Parathyroid adenoma (tissue), 2 donors: ENCODE measurements around the gene MOCOS.

ENCODE experiments used
- H2AFZ ChIP-seq: fragments of 300-600 bp; sonication (generic); one replicate; pipeline ENCODE4 v1.7.0; 2017; ENCODE audit warnings: antibody characterized with exemption, mild to moderate bottlenecking
- H3K27ac ChIP-seq: fragments of 300-600 bp; sonication (generic); one replicate; pipeline ENCODE4 v1.7.0; 2017
- H3K27me3 ChIP-seq: fragments of 300-600 bp; sonication (generic); one replicate; pipeline ENCODE4 v1.7.0; 2017; ENCODE audit warnings: low read length; ENCODE audit not compliant: control insufficient read depth, insufficient read depth
- H3K36me3 ChIP-seq: fragments of 300-600 bp; sonication (generic); one replicate; pipeline ENCODE4 v1.7.0; 2017; ENCODE audit warnings: low read length; ENCODE audit not compliant: control insufficient read depth, insufficient read depth
- H3K4me1 ChIP-seq: fragments of 300-600 bp; sonication (generic); one replicate; pipeline ENCODE4 v1.7.0; 2017; ENCODE audit warnings: control low read depth
- H3K4me2 ChIP-seq: fragments of 300-600 bp; sonication (generic); one replicate; pipeline ENCODE4 v1.7.0; 2017; ENCODE audit warnings: low read length
- H3K4me3 ChIP-seq: fragments of 300-600 bp; sonication (generic); one replicate; pipeline ENCODE4 v1.7.0; 2017; ENCODE audit warnings: low read depth, low read length
- H3K79me2 ChIP-seq: fragments of 300-600 bp; sonication (generic); one replicate; pipeline ENCODE4 v1.7.0; 2017; ENCODE audit warnings: control low read depth
- H3K9ac ChIP-seq: fragments of 300-600 bp; sonication (generic); one replicate; pipeline ENCODE4 v1.7.0; 2017; ENCODE audit warnings: mild to moderate bottlenecking
- H3K9me3 ChIP-seq: fragments of 300-600 bp; sonication (generic); one replicate; pipeline ENCODE4 v1.7.0; 2017; ENCODE audit warnings: low read length; ENCODE audit not compliant: control insufficient read depth
- CTCF ChIP-seq: fragments of 300-600 bp; sonication (generic); IDR thresholded peaks from one replicate; pipeline ENCODE4 v1.7.0; 2017; ENCODE audit warnings: antibody characterized with exemption, mild to moderate bottlenecking
- donor health status: primary hyperparathyroidism.

MOCOS gene

GRCh38 chr18:36303211-36303844, 116.0 kb downstream of the MOCOS start:
- TF ChIP-seq CTCF = no peak
- Histone ChIP-seq H3K4me1 (peaks cover 11% of the 10 kb centered on the region), H3K9ac (no peak overlapping the region), H3K27me3 (no peaks in the 10 kb centered on the region), H2AFZ (no peak overlapping the region), H3K36me3 (no peaks in the 10 kb centered on the region), H3K4me3 (no peak overlapping the region), H3K9me3 (no peaks in the 10 kb centered on the region), H3K4me2 (no peak overlapping the region), H3K79me2 (no peaks in the 10 kb centered on the region), H3K27ac (no peak overlapping the region)

GRCh38 chr18:36304723-36305122, 117.4 kb downstream of the MOCOS start:
- H3K27ac ChIP-seq = no peak overlapping the region
- no peaks in the 10 kb centered on the region for H3K79me2 ChIP-seq
- H3K36me3 ChIP-seq = no peaks in the 10 kb centered on the region
- H3K9me3 ChIP-seq = no peaks in the 10 kb centered on the region
- peaks cover 11% of the 10 kb centered on the region for H3K4me1 ChIP-seq
- no peak overlapping the region for H3K9ac ChIP-seq
- no peak overlapping the region for H3K4me2 ChIP-seq
- no peak overlapping the region for H3K4me3 ChIP-seq
- TF ChIP-seq CTCF = no peak
- H3K27me3 ChIP-seq = no peaks in the 10 kb centered on the region
- H2AFZ ChIP-seq = no peak overlapping the region

GRCh38 chr18:36305375-36305774, 118.1 kb downstream of the MOCOS start:
- no peak overlapping the region for H3K4me3 ChIP-seq
- no peaks in the 10 kb centered on the region for H3K9me3 ChIP-seq
- H3K36me3 ChIP-seq = no peaks in the 10 kb centered on the region
- H3K9ac ChIP-seq = no peak overlapping the region
- no peak overlapping the region for H3K4me2 ChIP-seq
- no peaks in the 10 kb centered on the region for H3K79me2 ChIP-seq
- H3K4me1 ChIP-seq = peaks cover 11% of the 10 kb centered on the region
- no peaks in the 10 kb centered on the region for H3K27me3 ChIP-seq
- no peak for TF ChIP-seq CTCF
- no peak overlapping the region for H3K27ac ChIP-seq
- H2AFZ ChIP-seq = no peak overlapping the region

- Histone ChIP-seq H3K4me1 (peaks cover 6% of the 10 kb centered on the region), H3K4me3 (no peak overlapping the region), H3K27ac (no peak overlapping the region), H3K4me2 (no peak overlapping the region), H3K79me2 (no peaks in the 10 kb centered on the region), H3K27me3 (no peaks in the 10 kb centered on the region), H3K9me3 (no peaks in the 10 kb centered on the region), H2AFZ (no peak overlapping the region), H3K9ac (no peak overlapping the region), H3K36me3 (no peaks in the 10 kb centered on the region)
- TF ChIP-seq CTCF = no peak
Measured at GRCh38 chr18:36307513-36307912, 120.2 kb downstream of the MOCOS start.
